ENCODE data around the gene ANTKMT.
A peak's percentile ranks its signal among the peaks of the same experiment; 100 is the strongest.
"Not testable (repeated sequence)": the region's sequence is repeated elsewhere in the genome, so short reads cannot be mapped to it uniquely, and the experiment has no call there.

Gene ANTKMT

DNA sequence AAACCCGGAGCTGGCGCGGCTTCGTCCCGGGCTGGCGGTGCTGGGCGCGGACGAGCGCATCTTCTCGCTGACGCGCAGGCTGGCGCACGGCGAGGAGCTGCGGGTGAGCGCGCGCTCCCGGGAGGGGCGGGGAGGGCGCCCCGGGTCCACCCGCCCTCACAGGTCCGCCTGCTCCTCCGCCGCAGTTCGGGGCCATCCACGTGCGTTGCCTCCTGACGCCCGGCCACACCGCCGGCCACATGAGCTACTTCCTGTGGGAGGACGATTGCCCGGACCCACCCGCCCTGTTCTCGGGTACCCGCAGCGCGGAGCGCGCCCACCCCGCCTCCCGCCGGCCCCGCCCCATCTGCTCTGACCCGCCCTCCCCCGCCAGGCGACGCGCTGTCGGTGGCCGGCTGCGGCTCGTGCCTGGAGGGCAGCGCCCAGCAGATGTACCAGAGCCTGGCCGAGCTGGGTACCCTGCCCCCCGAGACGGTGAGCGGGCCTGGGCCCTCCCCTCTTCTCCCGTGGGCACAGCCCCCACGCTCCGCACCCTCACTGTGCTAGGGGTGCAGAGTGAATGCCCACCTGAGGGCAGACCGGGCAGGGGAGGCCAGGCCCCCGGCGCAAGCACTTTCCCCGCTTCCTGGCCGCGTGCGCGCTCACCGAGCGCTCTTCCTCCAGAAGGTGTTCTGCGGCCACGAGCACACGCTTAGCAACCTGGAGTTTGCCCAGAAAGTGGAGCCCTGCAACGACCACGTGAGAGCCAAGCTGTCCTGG, 7.4 kb downstream of the ANTKMT start:
- no peak for DNase-seq (ENCODE audit: low read depth)

GRCh38 chr16:728890-729744, 8.2 kb downstream of the ANTKMT start:
- DNase-seq (ENCODE audit: low read depth) = no peak

GRCh38 chr16:729768-730665, 9.1 kb downstream of the ANTKMT start:
- no peak for DNase-seq (ENCODE audit: low read depth)

GRCh38 chr16:730666-731509, 9.9 kb downstream of the ANTKMT start:
- no peak for DNase-seq (ENCODE audit: low read depth)

- DNase-seq (ENCODE audit: low read depth) = no peak
Measured at GRCh38 chr16:732332-732731, 11.4 kb downstream of the ANTKMT start.

- DNase-seq (ENCODE audit: low read depth) = no peak
Measured at GRCh38 chr16:732936-733335, 12.0 kb downstream of the ANTKMT start.

- DNase-seq (ENCODE audit: low read depth) = no peak
Measured at GRCh38 chr16:733382-734207, 12.6 kb downstream of the ANTKMT start.

- no peak for DNase-seq (ENCODE audit: low read depth)
Measured at GRCh38 chr16:734208-734980, 13.4 kb downstream of the ANTKMT start.

- no peak for DNase-seq (ENCODE audit: low read depth)
Measured at GRCh38 chr16:734981-735881, 14.3 kb downstream of the ANTKMT start.

- no peak for DNase-seq (ENCODE audit: low read depth)
Measured at GRCh38 chr16:735982-736453, 15.1 kb downstream of the ANTKMT start.

DNA sequence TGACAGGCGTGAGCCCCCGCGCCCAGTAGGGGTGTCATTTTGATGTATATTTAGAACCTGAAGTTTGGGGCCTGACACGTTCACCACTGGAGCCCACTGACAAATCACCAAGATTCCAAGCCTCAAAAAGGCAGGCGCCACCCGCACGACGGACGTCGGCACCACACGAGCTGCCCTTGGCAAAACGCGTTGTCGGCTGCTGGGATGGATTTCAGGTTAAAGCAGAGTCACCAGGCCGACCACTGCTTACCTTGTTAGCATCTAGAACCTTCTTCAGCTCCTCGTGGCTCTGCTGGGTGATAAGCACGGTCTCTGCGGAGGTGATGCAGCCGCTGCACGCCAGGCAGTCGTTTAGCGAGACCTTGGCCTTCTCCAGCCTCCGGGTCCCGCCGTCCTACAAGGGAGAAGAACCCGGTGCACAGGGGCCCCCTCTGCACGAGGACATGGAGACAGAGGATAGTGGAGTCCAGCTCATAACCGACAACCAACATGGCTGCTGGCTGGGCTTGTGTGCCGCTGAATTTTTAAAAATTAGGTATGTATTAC, 16.1 kb downstream of the ANTKMT start:
- no peak for DNase-seq (ENCODE audit: low read depth)

DNA sequence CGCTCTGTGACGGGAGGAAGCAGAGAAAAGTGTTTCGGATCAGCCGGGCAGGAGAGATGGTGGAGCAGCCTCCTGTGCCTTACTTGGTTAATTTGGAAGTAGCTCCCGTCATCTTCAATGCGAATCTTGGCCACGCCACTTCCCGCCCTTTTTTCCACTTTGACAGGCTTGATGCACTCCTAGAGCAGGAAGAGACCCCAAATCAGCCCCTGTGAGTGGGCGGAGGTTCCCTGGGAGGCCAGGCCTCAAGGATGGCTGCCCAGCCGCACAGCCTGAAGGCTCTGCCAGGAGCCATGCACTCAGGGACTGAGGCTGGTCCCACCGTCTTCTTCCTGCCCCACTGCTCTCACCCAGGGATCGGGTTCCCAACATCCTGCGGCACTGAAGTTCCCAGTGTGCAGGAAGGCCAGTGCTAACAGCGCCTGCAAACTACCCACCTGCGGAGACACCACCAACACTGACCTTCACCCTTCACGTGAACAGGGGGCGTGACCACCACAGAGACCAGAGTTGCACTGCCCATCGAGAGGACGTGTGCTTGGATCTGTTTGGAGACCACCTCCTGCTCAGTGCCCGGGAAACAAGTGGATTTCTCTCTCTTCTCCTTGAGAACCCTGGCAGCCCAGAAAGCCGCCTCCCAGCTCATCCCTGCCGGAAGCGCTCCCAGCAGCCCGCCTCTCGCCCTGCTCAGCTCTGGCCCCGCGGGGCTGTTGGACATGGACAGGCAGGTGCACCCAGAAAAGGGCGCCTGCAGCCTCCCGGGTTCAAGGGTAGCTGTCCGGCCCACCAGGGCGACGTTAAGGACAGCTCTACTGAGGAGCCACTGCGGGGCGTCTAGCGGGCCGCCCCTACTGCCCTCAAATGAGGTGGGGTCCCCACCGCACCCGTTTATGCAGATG, 18.9 kb downstream of the ANTKMT start:
- DNase-seq (ENCODE audit: low read depth) = no peak

DNA sequence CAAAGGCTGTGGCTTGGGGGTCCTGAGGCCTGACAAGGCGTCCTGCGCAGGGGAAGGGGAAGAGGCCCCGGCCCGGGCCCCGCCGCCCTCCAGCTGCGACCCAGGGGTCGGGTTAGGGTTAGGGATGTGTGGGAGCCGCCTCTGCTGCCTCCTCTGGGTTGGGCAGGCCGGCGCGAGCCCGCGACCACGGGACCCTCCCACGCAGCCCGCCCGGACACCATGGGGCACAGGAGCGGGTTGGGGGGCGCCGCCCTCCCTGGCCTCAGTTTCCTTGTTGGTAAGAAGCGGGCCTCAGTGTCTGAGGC, 19.5 kb downstream of the ANTKMT start:
- DNase-seq (ENCODE audit: low read depth) = no peak

DNA sequence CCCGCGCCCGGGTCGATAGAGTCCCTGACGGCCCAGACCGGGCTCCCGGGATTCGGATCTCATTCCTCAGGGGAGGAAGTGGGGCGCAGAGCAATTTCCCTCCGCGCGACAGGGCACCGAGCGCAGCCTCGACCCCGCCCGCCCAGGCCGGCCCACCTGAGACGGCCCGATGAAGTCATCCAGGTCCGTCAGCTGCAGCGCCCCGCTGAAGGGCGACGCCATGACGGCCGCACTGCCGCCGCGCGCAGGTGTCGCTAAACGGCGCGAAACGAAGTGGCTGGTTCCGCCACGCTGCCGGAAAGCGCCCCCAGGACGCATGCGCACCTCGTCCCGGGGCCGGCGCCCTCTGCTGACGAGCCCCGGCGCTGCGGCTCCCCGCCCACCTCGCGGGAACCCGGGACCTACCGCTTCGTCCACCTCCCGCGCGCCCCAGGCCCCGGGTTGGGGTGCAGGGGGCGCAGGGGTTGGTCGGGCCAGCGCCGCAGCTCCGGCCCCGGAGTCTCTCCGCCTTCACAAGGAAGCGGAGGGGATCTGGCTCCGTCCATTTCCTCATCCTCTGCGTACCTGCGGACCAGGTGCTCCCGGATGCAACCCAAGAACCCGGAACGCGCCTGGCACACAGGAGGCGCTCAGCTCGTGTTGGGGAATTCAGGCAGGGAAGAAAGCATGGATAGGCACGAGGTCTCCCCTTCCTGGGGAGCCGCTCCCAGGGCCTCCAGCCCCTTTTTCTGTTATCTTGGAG, 20.0 kb downstream of the ANTKMT start, which contains the start of gene CIAO3:
CIAO3 (minus strand) TSS at position 234 of the 742 bp plus-strand sequence; CDS start at position 222, 12 bp downstream.
- DNase-seq (ENCODE audit: low read depth) = peak; percentile 83

- DNase-seq (ENCODE audit: low read depth) = no peak
Measured at GRCh38 chr16:741986-742629, 21.2 kb downstream of the ANTKMT start.

GRCh38 chr16:742894-743293, 21.9 kb downstream of the ANTKMT start:
- not testable (repeated sequence) for DNase-seq (ENCODE audit: low read depth)
